Measurements from ENCODE around the gene CADPS.

Gene CADPS

DNA sequence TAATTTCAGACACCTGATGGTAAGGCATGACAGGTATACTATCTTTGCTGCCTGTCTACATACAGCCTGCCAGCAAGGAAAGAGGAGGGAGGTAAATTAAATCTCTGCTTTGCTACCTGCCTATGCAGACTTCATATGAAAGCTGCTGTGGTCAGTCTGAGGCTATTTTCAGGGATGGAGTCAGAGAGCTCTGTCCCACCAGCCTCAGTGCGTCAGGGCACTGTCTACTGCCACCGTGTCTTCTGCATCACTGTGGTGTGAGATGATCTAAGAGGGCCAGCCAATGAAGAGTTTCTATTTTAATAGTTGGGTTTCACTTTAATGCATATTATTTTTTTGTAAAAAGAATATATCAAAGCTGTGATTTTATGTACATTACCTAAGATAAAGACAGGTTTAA is 125.6 kb downstream of the CADPS start:
- Histone ChIP-seq H3K36me3 (ENCODE audit: insufficient read depth, low read length) (no peaks in the 10 kb centered on the region), H3K4me1 (ENCODE audit: insufficient read depth, low read length, severe bottlenecking) (peaks cover 4% of the 10 kb centered on the region), H3K79me2 (ENCODE audit: insufficient read depth, low read length) (no peaks in the 10 kb centered on the region), H2AFZ (ENCODE audit: low read length) (no peak overlapping the region), H3K9ac (ENCODE audit: low read length) (no peak overlapping the region), H3K27me3 (ENCODE audit: insufficient read depth, low read length) (no peaks in the 10 kb centered on the region), H3K4me3 (ENCODE audit: low read depth, low read length, poor library complexity, severe bottlenecking) (no peak overlapping the region), H3K9me3 (ENCODE audit: low read length) (no peaks in the 10 kb centered on the region), H3K4me2 (ENCODE audit: low read length) (no peak overlapping the region), H3K27ac (ENCODE audit: low read depth, low read length, poor library complexity, severe bottlenecking) (no peak overlapping the region), H3F3A (ENCODE audit: insufficient read depth, low read length) (no peaks in the 10 kb centered on the region), H4K20me1 (ENCODE audit: insufficient read depth, low read length) (no peaks in the 10 kb centered on the region), H3K9me2 (ENCODE audit: low read depth, low read length) (no peaks in the 10 kb centered on the region)
- TF ChIP-seq, protein P1, sequence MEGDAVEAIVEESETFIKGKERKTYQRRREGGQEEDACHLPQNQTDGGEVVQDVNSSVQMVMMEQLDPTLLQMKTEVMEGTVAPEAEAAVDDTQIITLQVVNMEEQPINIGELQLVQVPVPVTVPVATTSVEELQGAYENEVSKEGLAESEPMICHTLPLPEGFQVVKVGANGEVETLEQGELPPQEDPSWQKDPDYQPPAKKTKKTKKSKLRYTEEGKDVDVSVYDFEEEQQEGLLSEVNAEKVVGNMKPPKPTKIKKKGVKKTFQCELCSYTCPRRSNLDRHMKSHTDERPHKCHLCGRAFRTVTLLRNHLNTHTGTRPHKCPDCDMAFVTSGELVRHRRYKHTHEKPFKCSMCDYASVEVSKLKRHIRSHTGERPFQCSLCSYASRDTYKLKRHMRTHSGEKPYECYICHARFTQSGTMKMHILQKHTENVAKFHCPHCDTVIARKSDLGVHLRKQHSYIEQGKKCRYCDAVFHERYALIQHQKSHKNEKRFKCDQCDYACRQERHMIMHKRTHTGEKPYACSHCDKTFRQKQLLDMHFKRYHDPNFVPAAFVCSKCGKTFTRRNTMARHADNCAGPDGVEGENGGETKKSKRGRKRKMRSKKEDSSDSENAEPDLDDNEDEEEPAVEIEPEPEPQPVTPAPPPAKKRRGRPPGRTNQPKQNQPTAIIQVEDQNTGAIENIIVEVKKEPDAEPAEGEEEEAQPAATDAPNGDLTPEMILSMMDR (IDR thresholded peaks at IDR 0.05; ENCODE audit: low read length): no peak
- TF ChIP-seq EZH2 (IDR thresholded peaks at IDR 0.05; ENCODE audit: borderline replicate concordance, low read length): no peak

DNA sequence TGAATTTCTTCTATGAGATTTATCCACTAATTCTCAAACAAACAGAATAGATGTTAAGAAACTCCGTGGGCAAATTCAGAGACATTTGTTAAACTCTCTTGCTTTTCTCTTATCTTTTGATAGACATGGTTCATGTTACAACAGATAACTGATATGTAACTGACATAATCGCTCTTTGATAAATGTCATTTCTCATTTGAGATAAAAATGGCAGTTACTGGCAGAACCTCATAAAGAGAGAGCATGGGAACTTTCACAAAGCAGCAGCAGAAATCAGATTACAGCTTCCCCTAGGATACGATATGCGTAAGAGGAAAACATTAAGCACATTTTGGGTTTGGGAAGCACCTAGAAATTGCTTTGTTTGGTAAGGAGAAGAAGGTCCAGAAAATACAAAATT is 126.1 kb downstream of the CADPS start:
- no peaks in the 10 kb centered on the region for H3F3A ChIP-seq (ENCODE audit: insufficient read depth, low read length)
- no peaks in the 10 kb centered on the region for H3K36me3 ChIP-seq (ENCODE audit: insufficient read depth, low read length)
- H3K4me3 ChIP-seq (ENCODE audit: low read depth, low read length, poor library complexity, severe bottlenecking): no peak overlapping the region
- H4K20me1 ChIP-seq (ENCODE audit: insufficient read depth, low read length): no peaks in the 10 kb centered on the region
- H3K4me1 ChIP-seq (ENCODE audit: insufficient read depth, low read length, severe bottlenecking): no peaks in the 10 kb centered on the region
- H3K27ac ChIP-seq (ENCODE audit: low read depth, low read length, poor library complexity, severe bottlenecking): no peak overlapping the region
- H2AFZ ChIP-seq (ENCODE audit: low read length): no peak overlapping the region
- H3K27me3 ChIP-seq (ENCODE audit: insufficient read depth, low read length): no peaks in the 10 kb centered on the region
- TF ChIP-seq EZH2 (IDR thresholded peaks at IDR 0.05; ENCODE audit: borderline replicate concordance, low read length): no peak
- TF ChIP-seq, protein P1 (IDR thresholded peaks at IDR 0.05; ENCODE audit: low read length): no peak
- no peak overlapping the region for H3K9ac ChIP-seq (ENCODE audit: low read length)
- no peak overlapping the region for H3K4me2 ChIP-seq (ENCODE audit: low read length)
- H3K9me3 ChIP-seq (ENCODE audit: low read length): no peaks in the 10 kb centered on the region
- H3K79me2 ChIP-seq (ENCODE audit: insufficient read depth, low read length): no peaks in the 10 kb centered on the region
- H3K9me2 ChIP-seq (ENCODE audit: low read depth, low read length): no peaks in the 10 kb centered on the region

DNA sequence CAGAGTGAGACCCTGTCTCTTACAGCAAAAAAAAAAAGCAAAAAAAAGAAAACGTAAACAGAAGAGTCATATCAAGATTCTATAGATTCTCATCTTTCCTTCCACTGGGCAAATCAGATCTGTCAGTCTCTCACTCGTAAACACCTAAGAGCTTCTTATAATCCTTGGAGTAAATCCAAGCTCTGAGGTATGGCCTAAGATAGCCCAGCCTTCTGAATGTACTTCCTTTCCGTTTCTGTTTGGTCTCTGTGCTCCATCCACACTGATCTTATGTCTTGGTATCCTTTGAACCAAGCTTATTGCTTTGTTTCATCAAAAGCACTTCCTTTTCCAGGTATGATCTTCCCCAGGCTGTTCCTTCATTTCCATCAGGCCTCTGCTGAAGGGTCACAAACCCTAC is 137.8 kb downstream of the CADPS start:
- TF ChIP-seq, protein P1 (IDR thresholded peaks at IDR 0.05; ENCODE audit: low read length): no peak
- no peak for TF ChIP-seq EZH2 (IDR thresholded peaks at IDR 0.05; ENCODE audit: borderline replicate concordance, low read length)
- no peak overlapping the region for H3K9ac ChIP-seq (ENCODE audit: low read length)

More for the DNA sequence above, 137.8 kb downstream of the CADPS start:
- H3K36me3 ChIP-seq (ENCODE audit: insufficient read depth, low read length): no peaks in the 10 kb centered on the region
- H3K4me2 ChIP-seq (ENCODE audit: low read length): no peak overlapping the region
- H3K4me3 ChIP-seq (ENCODE audit: low read depth, low read length, poor library complexity, severe bottlenecking): no peak overlapping the region
- no peaks in the 10 kb centered on the region for H4K20me1 ChIP-seq (ENCODE audit: insufficient read depth, low read length)
- H2AFZ ChIP-seq (ENCODE audit: low read length): peak overlapping the region; percentile 7; the same call in 1 of the 2 replicates
- no peaks in the 10 kb centered on the region for H3F3A ChIP-seq (ENCODE audit: insufficient read depth, low read length)
- no peaks in the 10 kb centered on the region for H3K79me2 ChIP-seq (ENCODE audit: insufficient read depth, low read length)
- no peaks in the 10 kb centered on the region for H3K9me2 ChIP-seq (ENCODE audit: low read depth, low read length)
- no peaks in the 10 kb centered on the region for H3K27me3 ChIP-seq (ENCODE audit: insufficient read depth, low read length)
- H3K27ac ChIP-seq (ENCODE audit: low read depth, low read length, poor library complexity, severe bottlenecking): no peak overlapping the region
- H3K4me1 ChIP-seq (ENCODE audit: insufficient read depth, low read length, severe bottlenecking): peaks cover 1% of the 10 kb centered on the region
- no peaks in the 10 kb centered on the region for H3K9me3 ChIP-seq (ENCODE audit: low read length)

Measured in OCI-LY1 (cell line).